NCI-H2196 (cell line): ENCODE results near the gene ERN2.
"Not testable (repeated sequence)": the region's sequence is repeated elsewhere in the genome, so short reads cannot be mapped to it uniquely, and the experiment has no call there.

Experiments used
- DNase-seq: peaks from one replicate; lab custom pipeline; 2025; ENCODE audit not compliant: unreplicated experiment; lab: John Stamatoyannopoulos, UW

Gene ERN2

DNA sequence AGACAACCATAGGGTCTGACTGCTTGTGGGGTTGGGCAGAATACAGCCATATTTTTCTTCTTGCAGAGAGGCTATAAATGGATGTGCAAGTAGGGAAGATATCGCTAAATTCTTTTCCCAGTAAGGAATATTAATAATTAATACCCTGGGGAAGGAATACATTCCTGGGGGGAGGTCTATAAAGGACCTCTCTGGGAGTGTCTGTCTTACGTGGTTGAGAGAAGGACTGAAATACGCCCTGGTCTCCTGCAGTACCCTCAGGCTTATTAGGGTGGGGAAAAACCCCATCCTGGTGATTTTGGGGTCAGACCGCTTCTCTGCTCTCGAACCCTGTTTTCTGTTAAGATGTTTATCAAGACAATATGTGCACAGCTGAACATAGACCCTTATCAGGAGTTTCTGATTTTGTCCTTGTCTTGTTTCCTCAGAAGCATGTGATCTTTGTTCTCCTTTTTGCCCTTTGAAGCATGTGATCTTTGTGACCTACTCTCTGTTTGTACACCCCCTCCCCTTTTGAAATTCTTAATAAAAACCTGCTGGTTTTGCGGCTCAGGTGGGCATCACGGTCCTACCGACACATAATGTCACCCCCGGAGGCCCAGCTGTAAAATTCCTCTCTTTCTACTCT, 9.7 kb upstream of the ERN2 start:
- DNase-seq = not testable (repeated sequence)

- DNase-seq = no peak
These were observed 3.5 kb upstream of the ERN2 start for GRCh38 chr16:23716484-23716883.

DNA sequence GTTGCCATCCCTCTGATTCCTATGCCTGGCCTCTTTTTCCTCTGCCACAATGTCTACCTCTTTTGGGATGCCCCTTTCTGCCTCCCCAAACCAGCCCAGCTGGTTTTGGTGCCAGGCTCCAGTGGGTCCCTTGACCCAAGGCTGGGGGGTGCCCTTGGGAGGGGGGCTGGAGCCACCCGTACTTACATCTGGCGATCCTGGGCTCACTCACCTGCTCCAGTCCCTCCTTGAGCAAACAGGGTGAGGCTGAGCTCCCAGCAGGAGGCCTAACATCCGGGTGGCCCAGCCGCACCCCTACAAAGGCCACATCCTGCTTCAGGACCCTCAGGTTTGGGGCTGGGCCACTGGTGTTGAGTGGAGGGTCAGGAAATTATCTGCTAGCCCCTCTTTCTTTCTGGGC, 1.2 kb downstream of the ERN2 start:
- DNase-seq = no peak

DNA sequence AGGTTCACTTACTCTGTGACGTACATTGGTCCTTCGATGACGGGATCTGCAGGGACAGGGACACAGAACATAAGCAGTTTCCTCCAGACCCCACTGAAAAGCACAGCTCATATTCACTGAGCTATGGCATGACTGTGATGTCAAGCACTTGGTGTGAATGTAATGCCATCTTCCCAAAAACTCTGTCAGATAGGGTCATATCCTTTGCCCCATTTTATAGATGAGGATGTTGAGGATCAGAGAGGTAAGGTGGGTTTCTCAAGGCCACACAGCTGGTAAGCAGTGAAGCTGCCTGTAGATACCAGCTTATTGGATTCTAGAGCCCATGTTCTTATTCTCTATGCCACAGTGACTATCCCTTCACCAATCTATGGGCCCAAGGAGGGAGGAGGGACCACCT, 2.5 kb downstream of the ERN2 start:
- DNase-seq = no peak

DNA sequence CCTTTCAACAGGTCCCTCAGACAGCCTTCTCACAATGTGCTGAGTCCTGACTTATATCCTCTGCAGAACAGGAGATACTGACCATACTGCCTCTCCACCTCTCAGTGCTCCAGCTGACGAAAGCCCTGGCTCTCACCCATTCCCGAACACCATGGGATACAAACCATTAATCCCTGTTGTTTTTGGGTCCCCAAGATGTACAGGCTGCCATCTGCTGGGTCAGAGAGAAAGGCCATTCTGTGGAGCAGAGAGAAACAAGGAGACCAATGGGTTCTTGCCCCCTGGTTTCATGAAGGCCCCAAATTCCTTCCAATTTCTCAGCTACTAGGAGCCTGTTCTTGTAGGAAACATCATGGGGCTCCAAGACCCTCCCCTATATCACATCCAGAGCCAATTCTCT, 3.0 kb downstream of the ERN2 start:
- no peak for DNase-seq

DNA sequence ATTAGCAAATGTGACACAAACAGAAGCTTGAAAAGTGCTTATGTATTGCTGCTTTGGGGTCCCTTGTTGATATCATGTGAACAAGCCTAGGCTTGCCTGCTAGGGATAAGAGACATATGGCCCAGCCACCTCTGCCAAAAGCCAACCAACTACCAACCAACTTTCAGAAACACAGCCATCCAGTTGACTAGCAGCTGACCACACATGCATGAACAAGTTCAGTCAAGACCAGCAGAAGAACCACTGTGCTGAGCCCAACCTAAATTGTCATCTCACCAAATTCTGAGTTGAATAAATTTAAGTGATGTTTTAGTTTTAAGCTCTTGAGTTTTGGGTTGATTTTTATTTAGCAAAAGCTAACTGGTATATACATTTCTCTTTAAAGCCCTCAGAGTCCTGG, 3.5 kb downstream of the ERN2 start:
- DNase-seq = no peak

DNA sequence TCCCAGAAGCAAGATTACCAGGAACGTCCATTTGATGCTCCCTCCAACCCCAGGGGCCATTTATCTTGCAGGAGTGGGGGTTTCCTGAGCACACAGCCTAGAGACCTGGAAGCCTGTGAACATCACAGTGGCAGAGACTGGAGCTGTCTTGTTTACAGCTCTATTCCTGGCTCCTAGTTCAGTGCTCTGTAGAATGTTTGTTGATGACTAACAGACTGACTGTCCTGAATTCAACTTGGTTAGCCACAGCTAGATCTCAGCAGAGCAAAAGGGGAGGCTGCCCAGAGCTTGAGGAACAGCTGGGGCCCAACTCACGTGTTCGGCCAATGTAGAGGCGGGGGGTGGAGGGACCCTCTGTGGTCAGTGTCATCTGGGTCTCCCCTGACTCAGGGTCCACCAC, 6.6 kb downstream of the ERN2 start:
- DNase-seq = no peak

DNA sequence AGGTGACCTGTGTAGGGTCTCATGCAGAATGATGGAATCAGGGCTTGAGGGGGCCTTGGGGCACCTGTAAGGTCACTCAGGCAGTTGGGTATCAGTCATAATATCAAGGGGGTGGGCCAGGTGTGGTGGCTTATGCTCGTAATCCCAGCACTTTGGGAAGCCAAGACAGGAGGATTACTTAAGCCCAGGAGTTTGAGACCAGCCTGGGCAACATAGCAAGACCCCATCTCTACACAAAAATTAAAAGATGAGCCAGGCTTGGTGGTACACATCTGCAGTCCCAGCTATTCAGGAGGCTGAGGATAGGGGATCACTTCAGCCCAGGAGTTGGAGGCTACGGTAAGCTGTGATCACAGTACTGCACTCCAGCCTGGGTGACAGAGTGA, 7.5 kb downstream of the ERN2 start:
- DNase-seq = no peak

- DNase-seq = no peak
These were observed 8.1 kb downstream of the ERN2 start for GRCh38 chr16:23704772-23705516.

DNA sequence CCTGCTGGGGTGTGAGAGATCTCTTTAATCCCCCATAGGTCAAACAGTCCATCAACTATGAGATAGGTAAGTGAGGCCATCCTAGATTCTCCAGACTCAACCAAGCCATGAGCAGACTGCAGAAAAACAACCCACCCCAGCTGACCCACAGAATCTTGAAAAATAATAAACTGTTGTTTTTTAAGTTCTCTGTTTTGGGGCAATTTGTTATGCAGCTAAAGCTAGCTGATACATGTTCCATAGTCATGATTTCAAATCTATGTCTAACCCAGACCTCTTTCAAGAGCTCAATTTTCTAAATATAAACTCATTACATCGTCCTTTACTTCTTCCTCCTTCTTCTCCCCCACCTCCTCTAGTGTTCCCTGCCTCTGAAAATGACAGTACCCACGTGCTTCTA, 10.1 kb downstream of the ERN2 start:
- no peak for DNase-seq

- no peak for DNase-seq
These were observed 12.0 kb downstream of the ERN2 start for GRCh38 chr16:23701045-23701444.

- DNase-seq = no peak
These were observed 12.5 kb downstream of the ERN2 start for GRCh38 chr16:23700509-23700908.

- DNase-seq = no peak
These were observed 12.9 kb downstream of the ERN2 start for GRCh38 chr16:23700093-23700492.

DNA sequence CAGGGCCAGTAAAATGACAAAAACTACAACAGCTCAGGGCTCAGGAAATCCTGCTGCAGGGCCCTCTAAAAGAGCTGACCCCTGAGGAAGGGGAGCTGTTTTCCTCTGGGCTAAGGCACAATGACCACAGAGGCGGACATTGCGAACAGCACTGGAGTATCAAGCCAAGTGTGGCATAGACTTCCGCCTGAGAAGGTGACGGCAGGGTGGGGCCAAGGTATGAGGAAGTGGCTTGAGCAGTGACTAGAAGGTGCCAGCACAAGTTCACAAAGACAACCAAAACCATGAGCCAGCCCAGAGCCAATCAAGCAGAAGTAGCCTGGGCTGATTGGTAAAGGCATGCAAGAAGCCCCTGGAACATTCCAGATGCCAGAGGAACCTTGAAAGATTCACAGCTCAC, 13.9 kb downstream of the ERN2 start:
- DNase-seq = no peak

DNA sequence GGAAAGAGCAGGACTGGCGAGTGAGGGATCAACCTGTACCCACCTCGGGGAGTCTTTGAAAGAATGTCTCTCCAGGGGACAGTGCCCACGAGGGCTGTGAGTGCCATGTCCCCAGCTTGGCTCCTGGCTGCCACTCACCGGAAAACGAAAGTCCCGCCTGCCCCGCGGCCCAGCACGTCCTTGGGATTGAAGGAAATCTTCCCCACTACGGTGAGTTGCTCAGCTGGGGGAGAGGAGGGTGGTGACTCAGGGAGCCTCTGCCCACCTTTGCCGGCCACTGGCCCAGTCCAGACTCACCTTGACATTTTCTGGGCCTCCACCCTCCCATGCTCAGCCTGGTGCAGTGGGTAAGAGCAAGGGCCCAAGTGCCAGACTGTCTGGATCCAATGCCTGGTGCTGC, 17.3 kb downstream of the ERN2 start:
- DNase-seq = no peak

DNA sequence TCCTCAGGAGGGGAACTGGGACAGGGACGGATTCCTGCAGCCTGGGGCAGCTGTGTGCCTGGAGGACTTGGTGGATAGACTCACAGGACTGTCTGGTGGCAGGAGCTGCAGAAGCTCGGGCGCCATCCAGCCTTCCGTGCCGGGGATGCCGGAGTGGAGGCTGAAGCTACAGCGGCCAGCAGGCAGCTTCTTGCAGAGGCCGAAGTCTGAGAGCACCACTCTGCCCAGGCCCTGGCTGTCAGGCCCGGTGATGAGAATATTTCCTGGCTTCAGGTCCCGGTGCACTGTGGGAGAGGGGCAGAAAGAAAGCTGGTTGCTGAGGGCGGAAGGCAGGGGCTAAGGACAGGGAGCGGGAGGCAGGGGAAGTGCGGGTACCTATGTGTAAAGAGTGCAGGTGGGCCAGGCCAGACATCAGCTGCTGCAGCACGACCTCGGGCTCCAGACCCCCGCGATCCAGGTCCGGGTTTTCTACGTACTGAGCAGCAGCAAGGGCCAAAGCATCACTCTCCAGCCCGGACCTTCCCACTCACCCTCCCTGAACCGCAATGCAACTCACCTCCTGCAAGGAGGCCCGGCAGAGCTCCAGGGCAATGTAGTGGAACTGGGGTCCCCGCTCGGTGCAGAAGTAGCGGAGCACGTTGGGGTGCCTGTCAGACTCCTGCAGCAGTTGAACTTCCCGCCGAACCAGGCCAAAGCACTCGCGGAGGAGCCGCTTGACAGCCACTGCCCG, 18.2 kb downstream of the ERN2 start:
- no peak for DNase-seq

DNA sequence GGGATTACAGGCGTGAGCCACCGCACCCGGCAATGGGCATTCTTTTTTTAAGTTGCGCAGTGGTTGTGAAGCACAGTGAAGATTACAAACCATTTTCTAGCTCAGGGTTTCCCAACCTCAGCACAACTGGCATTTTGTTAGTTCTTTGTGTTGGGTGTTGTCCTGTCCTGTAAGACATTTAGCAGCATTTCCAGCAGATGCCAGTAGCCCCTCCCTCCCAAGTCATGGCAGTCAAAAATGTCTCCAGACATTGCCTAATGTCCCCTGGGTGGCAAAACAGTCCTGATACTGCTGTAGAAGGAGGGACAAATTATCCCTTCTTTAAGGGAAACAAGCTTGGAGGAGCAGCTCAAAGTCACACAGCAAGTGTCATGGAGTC, 18.8 kb downstream of the ERN2 start:
- no peak for DNase-seq

DNA sequence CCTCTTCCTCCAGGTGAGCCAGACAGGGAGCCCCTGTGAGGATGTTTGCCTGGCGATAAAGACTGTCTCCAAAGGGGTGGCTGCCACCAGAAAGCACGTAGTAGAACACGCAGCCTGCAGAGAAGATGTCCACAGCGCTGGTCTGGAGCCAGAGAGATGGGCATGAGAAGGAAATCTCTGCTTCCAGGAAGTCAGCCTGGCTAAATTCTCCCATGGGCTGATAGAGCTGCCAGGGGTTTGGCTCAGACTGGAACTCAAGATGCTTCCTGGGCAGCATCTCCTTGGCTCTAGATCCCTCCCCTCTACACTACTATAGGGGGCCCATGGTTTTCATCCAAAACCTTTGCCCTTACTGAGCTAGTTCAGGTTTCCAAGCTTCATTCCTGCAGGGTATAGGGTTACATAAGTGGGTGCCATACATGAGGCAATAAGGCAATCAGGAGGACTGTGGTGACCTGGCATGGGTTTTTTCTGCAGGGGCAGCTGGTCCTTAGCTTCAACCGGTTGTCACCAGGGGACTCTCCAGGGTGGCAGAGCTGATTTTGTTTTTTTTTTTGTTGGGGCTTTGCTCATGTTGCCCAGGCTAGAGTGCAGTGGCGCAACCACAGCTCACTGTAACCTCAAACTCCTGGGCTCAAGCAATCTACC, 20.7 kb downstream of the ERN2 start:
- DNase-seq = no peak

- no peak for DNase-seq
These were observed 21.4 kb downstream of the ERN2 start for GRCh38 chr16:23691483-23692189.

DNA sequence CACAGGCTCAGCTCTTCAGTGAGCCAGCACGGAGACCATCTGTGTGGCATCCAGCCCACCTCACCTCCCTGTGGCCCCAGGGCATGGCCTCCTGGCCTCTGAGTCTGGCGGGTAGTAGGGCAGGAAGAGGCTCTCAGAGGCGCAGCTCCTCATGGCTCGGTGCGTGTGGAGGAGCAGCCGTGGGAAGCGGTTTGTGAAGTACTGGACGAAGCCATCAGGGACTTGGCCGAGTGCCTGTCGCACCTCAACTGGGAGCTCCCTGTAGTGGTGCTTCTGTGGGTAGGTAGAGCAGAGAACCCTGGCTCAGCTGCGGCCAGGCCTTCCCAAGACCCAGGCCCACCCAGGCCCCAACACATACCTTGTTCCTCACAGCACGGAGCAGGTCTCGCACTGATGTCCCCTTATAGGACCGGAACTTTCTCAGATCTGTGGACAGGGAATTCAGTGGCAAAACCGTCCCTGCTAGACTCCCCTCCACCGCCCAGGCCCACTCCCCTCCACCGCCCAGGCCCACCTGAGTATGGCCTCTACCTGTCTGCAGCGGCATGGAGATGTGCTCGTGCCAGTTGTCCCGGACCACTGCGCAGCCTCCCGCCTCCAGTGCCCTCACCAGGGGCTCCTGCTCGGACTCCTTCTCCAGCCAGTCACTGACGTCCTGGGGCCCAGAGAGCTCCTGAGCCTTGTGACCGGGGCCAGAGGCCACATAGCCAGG, 22.1 kb downstream of the ERN2 start:
- no peak for DNase-seq
